ENCODE results near the gene SGPL1. TPM values are rescaled to one million over a fixed set of nuclear protein-coding genes. Genes with fewer than 3 reads are reported as not detected.

The SGPL1 gene
- total RNA-seq, 6 experiments from 2014 or later = 22.4 to 30.9 (median 26.0) TPM

DNA sequence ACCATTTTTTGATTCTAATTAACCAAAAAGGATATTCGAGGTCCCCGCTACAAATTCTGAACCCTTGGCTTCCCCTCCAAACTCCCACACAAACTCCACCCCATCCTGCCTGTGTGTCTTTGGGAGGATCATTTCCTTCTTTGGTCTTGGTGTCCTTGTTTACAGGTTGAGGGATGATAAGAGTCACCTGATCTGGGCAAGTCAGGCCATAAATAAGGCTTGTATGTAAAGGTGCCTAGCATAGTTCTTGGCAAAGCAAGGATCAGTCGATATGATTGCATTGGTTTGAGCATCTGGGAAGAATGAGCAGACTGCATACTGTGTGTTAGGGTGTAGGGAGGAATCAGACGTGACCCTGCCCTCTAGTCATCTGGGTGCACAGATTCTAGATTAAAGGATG is 1.6 kb upstream of the SGPL1 start:
- no peak overlapping the region for H3K27ac Mint-ChIP-seq
- TF ChIP-seq, protein P1, sequence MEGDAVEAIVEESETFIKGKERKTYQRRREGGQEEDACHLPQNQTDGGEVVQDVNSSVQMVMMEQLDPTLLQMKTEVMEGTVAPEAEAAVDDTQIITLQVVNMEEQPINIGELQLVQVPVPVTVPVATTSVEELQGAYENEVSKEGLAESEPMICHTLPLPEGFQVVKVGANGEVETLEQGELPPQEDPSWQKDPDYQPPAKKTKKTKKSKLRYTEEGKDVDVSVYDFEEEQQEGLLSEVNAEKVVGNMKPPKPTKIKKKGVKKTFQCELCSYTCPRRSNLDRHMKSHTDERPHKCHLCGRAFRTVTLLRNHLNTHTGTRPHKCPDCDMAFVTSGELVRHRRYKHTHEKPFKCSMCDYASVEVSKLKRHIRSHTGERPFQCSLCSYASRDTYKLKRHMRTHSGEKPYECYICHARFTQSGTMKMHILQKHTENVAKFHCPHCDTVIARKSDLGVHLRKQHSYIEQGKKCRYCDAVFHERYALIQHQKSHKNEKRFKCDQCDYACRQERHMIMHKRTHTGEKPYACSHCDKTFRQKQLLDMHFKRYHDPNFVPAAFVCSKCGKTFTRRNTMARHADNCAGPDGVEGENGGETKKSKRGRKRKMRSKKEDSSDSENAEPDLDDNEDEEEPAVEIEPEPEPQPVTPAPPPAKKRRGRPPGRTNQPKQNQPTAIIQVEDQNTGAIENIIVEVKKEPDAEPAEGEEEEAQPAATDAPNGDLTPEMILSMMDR (IDR thresholded peaks at IDR 0.05) = no peak
- no peaks in the 10 kb centered on the region for H3K9me3 Mint-ChIP-seq
- no peak for DNase-seq
- no peak overlapping the region for H3K4me3 Mint-ChIP-seq
- H3K36me3 Mint-ChIP-seq (ENCODE audit: low read depth) = peaks cover 5% of the 10 kb centered on the region; the same call in 1 of the 2 replicates
- H3K27me3 Mint-ChIP-seq (ENCODE audit: insufficient read depth) = peaks cover 5% of the 10 kb centered on the region
- peaks cover 23% of the 10 kb centered on the region for H3K4me1 Mint-ChIP-seq (ENCODE audit: low read depth)

GRCh38 chr10:70816220-70816894 is 609 bp downstream of the SGPL1 start:
- H3K4me3 Mint-ChIP-seq = peak overlapping the region; percentile 97
- TF ChIP-seq, protein P1 (IDR thresholded peaks at IDR 0.05) = no peak
- peak; percentile 82 for DNase-seq

DNA sequence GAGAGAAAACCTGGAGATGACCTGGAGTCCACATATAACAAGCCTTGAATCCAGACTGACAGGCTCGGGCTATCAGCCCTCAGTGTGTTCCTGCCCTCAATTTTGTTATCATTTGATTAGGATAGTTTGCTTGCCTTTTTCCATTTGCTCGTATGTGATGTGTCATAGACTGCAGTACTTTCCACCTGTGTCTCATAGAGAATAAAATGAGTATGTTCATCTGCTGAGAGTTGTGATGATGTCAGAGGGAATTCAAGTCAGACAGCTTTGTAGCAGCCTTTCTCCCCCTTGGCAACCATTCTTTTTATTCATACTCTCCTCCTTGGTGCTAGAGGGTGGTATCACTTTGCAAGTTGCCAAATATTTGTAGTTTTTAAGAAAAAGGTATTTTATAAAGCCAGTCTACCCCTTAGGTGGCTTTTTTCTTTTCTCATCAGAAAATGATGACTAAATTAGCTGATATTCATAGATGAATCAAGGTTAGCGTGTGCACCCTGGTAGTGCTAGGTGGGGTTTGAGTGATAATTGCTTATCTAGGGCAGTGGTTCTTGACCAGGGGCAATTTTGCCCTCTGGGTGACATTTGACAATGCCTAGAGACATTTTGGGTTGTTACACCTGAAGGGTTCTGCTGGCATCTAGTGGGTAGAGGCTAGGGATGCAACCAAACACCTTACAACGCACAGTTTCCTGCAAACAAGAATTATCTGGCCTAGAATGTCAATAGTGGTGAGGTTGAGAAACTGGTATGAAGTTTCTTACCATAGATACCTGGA is 5.4 kb downstream of the SGPL1 start:
- Mint-ChIP-seq H3K4me1 (ENCODE audit: low read depth) (peaks cover 34% of the 10 kb centered on the region), H3K9me3 (no peaks in the 10 kb centered on the region), H3K27ac (no peak overlapping the region; the same call in none of the 2 replicates), H3K4me3 (no peak overlapping the region), H3K36me3 (ENCODE audit: low read depth) (peaks cover 15% of the 10 kb centered on the region), H3K27me3 (ENCODE audit: insufficient read depth) (no peaks in the 10 kb centered on the region)
- no peak for DNase-seq
- TF ChIP-seq, protein P1 (IDR thresholded peaks at IDR 0.05) = no peak

More at GRCh38 chr10:70816220-70816894, 609 bp downstream of the SGPL1 start:
- H3K4me1 Mint-ChIP-seq (ENCODE audit: low read depth) = peaks cover 17% of the 10 kb centered on the region
- H3K27ac Mint-ChIP-seq = peak overlapping the region; percentile 91
- no peaks in the 10 kb centered on the region for H3K9me3 Mint-ChIP-seq
- peaks cover 10% of the 10 kb centered on the region for H3K36me3 Mint-ChIP-seq (ENCODE audit: low read depth)
- H3K27me3 Mint-ChIP-seq (ENCODE audit: insufficient read depth) = peaks cover 5% of the 10 kb centered on the region

- H3K27me3 Mint-ChIP-seq (ENCODE audit: insufficient read depth) = no peaks in the 10 kb centered on the region
Observed at GRCh38 chr10:70822076-70822820, 6.5 kb downstream of the SGPL1 start.

More at GRCh38 chr10:70822076-70822820, 6.5 kb downstream of the SGPL1 start:
- H3K27ac Mint-ChIP-seq = no peak overlapping the region
- DNase-seq = no peak
- peaks cover 45% of the 10 kb centered on the region for H3K4me1 Mint-ChIP-seq (ENCODE audit: low read depth)
- no peaks in the 10 kb centered on the region for H3K9me3 Mint-ChIP-seq
- peaks cover 15% of the 10 kb centered on the region for H3K36me3 Mint-ChIP-seq (ENCODE audit: low read depth)
- TF ChIP-seq, protein P1 (IDR thresholded peaks at IDR 0.05) = no peak
- no peak overlapping the region for H3K4me3 Mint-ChIP-seq
